Smooth muscle cell (in vitro differentiated cells): ENCODE data around the gene TCF4. TPM values are rescaled to one million over a fixed set of nuclear protein-coding genes. Genes with fewer than 3 reads are reported as not detected.

Source experiments
- DNase-seq: peaks from one replicate; lab custom pipeline; 2025; ENCODE audit not compliant: unreplicated experiment; lab: John Stamatoyannopoulos, UW
- H2AFZ ChIP-seq: fragments of 200-600 bp; sonication (generic); 2 replicates; pipeline ENCODE4 v1.6.0; 2016; ENCODE audit warnings: antibody characterized with exemption, low read depth, mild to moderate bottlenecking
- H3F3A ChIP-seq: fragments of 200-600 bp; sonication (generic); 2 replicates; pipeline ENCODE4 v1.6.0; 2017; ENCODE audit warnings: antibody characterized with exemption, low read depth
- H3K27ac ChIP-seq: fragments of 200-600 bp; sonication (generic); 2 replicates; pipeline ENCODE4 v1.5.1; 2016; ENCODE audit warnings: low read depth, mild to moderate bottlenecking
- H3K27me3 ChIP-seq: fragments of 200-600 bp; sonication (generic); 2 replicates; pipeline ENCODE4 v1.6.1; 2016; ENCODE audit warnings: low read depth, mild to moderate bottlenecking
- H3K36me3 ChIP-seq: fragments of 200-600 bp; sonication (generic); 2 replicates; pipeline ENCODE4 v1.5.1; 2016; ENCODE audit warnings: low read depth
- H3K4me1 ChIP-seq: fragments of 200-600 bp; sonication (generic); 2 replicates; pipeline ENCODE4 v1.5.1; 2016; ENCODE audit warnings: low read depth
- H3K4me2 ChIP-seq: fragments of 200-600 bp; sonication (generic); 2 replicates; pipeline ENCODE4 v1.6.0; 2016; ENCODE audit warnings: mild to moderate bottlenecking
- H3K4me3 ChIP-seq: fragments of 200-600 bp; sonication (generic); 2 replicates; pipeline ENCODE4 v1.5.1; 2016; ENCODE audit warnings: mild to moderate bottlenecking
- H3K79me2 ChIP-seq: fragments of 200-600 bp; sonication (generic); 2 replicates; pipeline ENCODE4 v1.6.0; 2016; ENCODE audit warnings: low read depth, mild to moderate bottlenecking
- H3K9ac ChIP-seq: fragments of 200-600 bp; sonication (generic); 2 replicates; pipeline ENCODE4 v1.6.0; 2016; ENCODE audit warnings: low read depth
- H3K9me3 ChIP-seq: fragments of 200-600 bp; sonication (generic); replicated peaks from 2 replicates; pipeline ENCODE4 v1.5.1; 2016; ENCODE audit warnings: low read depth
- H4K20me1 ChIP-seq: fragments of 200-600 bp; sonication (generic); 2 replicates; pipeline ENCODE4 v1.6.0; 2016; ENCODE audit warnings: low read depth
- CTCF ChIP-seq: fragments of 200-600 bp; sonication (generic); IDR thresholded peaks from 2 replicates; pipeline ENCODE4 v1.5.1; 2017; ENCODE audit warnings: borderline replicate concordance, mild to moderate bottlenecking, antibody characterized with exemption; ENCODE audit not compliant: insufficient read depth, poor library complexity, severe bottlenecking
- WGBS: methylation state at CpG from one replicate; pipeline ENCODE4 v1.1.7; 2016; ENCODE audit warnings: low lambda C conversion rate; 5-methylcytosine and 5-hydroxymethylcytosine counted together
- polyA plus RNA-seq: library from polyadenylated mRNA; unstranded; fragments of >200 nt; fragmentation: Nextera tagmentation; extraction: Ambion mirVana; gene quantifications from 2 replicates; pipeline ENCODE4 v1.2.1, GENCODE V29; 2016
- total RNA-seq: library from RNA; depleted of rRNA; stranded (reverse); fragments of >200 nt; gene quantifications from 2 replicates; pipeline ENCODE4 v1.2.3, GENCODE V29; 2014

Gene TCF4
- total and polyA plus RNA-seq, 2 experiments from 2014 or later: 105 to 120 TPM

- Histone ChIP-seq H3K9me3 (no peaks in the 10 kb centered on the region), H2AFZ (no peak overlapping the region), H3K4me1 (peaks cover 11% of the 10 kb centered on the region), H3K4me3 (no peak overlapping the region), H3K4me2 (no peak overlapping the region), H3K27me3 (no peaks in the 10 kb centered on the region), H3K27ac (no peak overlapping the region), H3F3A (peaks cover 6% of the 10 kb centered on the region), H3K9ac (no peak overlapping the region), H3K36me3 (peaks cover 12% of the 10 kb centered on the region), H4K20me1 (peaks cover 72% of the 10 kb centered on the region), H3K79me2 (peaks cover 94% of the 10 kb centered on the region)
- DNase-seq: no peak
- no peak for TF ChIP-seq CTCF
- 60% methylated on average over 2 of the region's 2 CpGs for WGBS
Observed at GRCh38 chr18:55465313-55465712, 122.7 kb downstream of the TCF4 start.

GRCh38 chr18:55464581-55464980 is 123.4 kb downstream of the TCF4 start:
- Histone ChIP-seq H2AFZ (no peak overlapping the region), H3F3A (peaks cover 6% of the 10 kb centered on the region), H3K9ac (no peak overlapping the region), H3K4me1 (peaks cover 12% of the 10 kb centered on the region), H3K9me3 (no peaks in the 10 kb centered on the region), H3K4me2 (no peak overlapping the region), H3K27me3 (no peaks in the 10 kb centered on the region), H3K4me3 (no peak overlapping the region), H3K79me2 (peaks cover 94% of the 10 kb centered on the region), H3K36me3 (peaks cover 17% of the 10 kb centered on the region), H3K27ac (no peak overlapping the region), H4K20me1 (peaks cover 69% of the 10 kb centered on the region)
- no peak for DNase-seq
- WGBS: 79% methylated on average over 4 of the region's 4 CpGs
- TF ChIP-seq CTCF: no peak

- peaks cover 22% of the 10 kb centered on the region for H3K4me1 ChIP-seq
- H3K27ac ChIP-seq: no peak overlapping the region
- H2AFZ ChIP-seq: no peak overlapping the region
- H4K20me1 ChIP-seq: peaks cover 78% of the 10 kb centered on the region
- no peak overlapping the region for H3K9ac ChIP-seq
- peaks cover 94% of the 10 kb centered on the region for H3K79me2 ChIP-seq
- H3K9me3 ChIP-seq: no peaks in the 10 kb centered on the region
- no peak overlapping the region for H3K4me3 ChIP-seq
- H3K27me3 ChIP-seq: no peaks in the 10 kb centered on the region
- WGBS: 86% methylated on average over 1 of the region's 1 CpG
- H3K4me2 ChIP-seq: no peak overlapping the region
- peaks cover 6% of the 10 kb centered on the region for H3F3A ChIP-seq
- no peak for TF ChIP-seq CTCF
- H3K36me3 ChIP-seq: peaks cover 17% of the 10 kb centered on the region
- DNase-seq: no peak
Observed at GRCh38 chr18:55462652-55463051, 125.3 kb downstream of the TCF4 start.

GRCh38 chr18:55461848-55462247 is 126.1 kb downstream of the TCF4 start:
- WGBS: 94% methylated on average over 4 of the region's 4 CpGs

More at GRCh38 chr18:55461848-55462247, 126.1 kb downstream of the TCF4 start:
- H3K36me3 ChIP-seq: peaks cover 17% of the 10 kb centered on the region
- no peak for DNase-seq
- H3K4me1 ChIP-seq: peaks cover 19% of the 10 kb centered on the region
- H3K27me3 ChIP-seq: no peaks in the 10 kb centered on the region
- peaks cover 94% of the 10 kb centered on the region for H3K79me2 ChIP-seq
- H3K4me2 ChIP-seq: no peak overlapping the region
- no peak overlapping the region for H3K27ac ChIP-seq
- no peak overlapping the region for H3K9ac ChIP-seq
- no peak overlapping the region for H3K4me3 ChIP-seq
- TF ChIP-seq CTCF: no peak
- peaks cover 6% of the 10 kb centered on the region for H3F3A ChIP-seq
- peaks cover 78% of the 10 kb centered on the region for H4K20me1 ChIP-seq
- H2AFZ ChIP-seq: no peak overlapping the region
- no peaks in the 10 kb centered on the region for H3K9me3 ChIP-seq
